ENCODE results near the gene NIM1K.

NIM1K gene

GRCh38 chr5:43227655-43228054 is 35.6 kb downstream of the NIM1K start:
- no peak overlapping the region for H3K4me3 ChIP-seq (ENCODE audit: low read depth, low read length)
- TF ChIP-seq, protein P1, sequence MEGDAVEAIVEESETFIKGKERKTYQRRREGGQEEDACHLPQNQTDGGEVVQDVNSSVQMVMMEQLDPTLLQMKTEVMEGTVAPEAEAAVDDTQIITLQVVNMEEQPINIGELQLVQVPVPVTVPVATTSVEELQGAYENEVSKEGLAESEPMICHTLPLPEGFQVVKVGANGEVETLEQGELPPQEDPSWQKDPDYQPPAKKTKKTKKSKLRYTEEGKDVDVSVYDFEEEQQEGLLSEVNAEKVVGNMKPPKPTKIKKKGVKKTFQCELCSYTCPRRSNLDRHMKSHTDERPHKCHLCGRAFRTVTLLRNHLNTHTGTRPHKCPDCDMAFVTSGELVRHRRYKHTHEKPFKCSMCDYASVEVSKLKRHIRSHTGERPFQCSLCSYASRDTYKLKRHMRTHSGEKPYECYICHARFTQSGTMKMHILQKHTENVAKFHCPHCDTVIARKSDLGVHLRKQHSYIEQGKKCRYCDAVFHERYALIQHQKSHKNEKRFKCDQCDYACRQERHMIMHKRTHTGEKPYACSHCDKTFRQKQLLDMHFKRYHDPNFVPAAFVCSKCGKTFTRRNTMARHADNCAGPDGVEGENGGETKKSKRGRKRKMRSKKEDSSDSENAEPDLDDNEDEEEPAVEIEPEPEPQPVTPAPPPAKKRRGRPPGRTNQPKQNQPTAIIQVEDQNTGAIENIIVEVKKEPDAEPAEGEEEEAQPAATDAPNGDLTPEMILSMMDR (IDR thresholded peaks at IDR 0.05; ENCODE audit: low read depth, low read length) = no peak; the same call in 1 of the 2 replicates

- TF ChIP-seq, protein P1 (IDR thresholded peaks at IDR 0.05; ENCODE audit: low read depth, low read length) = no peak
- no peak overlapping the region for H3K4me3 ChIP-seq (ENCODE audit: low read depth, low read length)
Observed at GRCh38 chr5:43230707-43231106, 38.7 kb downstream of the NIM1K start.

- TF ChIP-seq, protein P1 (IDR thresholded peaks at IDR 0.05; ENCODE audit: low read depth, low read length) = no peak
- no peak overlapping the region for H3K4me3 ChIP-seq (ENCODE audit: low read depth, low read length)
Observed at GRCh38 chr5:43231977-43232376, 40.0 kb downstream of the NIM1K start.

- TF ChIP-seq, protein P1 (IDR thresholded peaks at IDR 0.05; ENCODE audit: low read depth, low read length) = no peak
- H3K4me3 ChIP-seq (ENCODE audit: low read depth, low read length) = no peak overlapping the region
Observed at GRCh38 chr5:43232943-43233833, 41.2 kb downstream of the NIM1K start.

- no peak overlapping the region for H3K4me3 ChIP-seq (ENCODE audit: low read depth, low read length)
- TF ChIP-seq, protein P1 (IDR thresholded peaks at IDR 0.05; ENCODE audit: low read depth, low read length) = no peak
Observed at GRCh38 chr5:43233946-43234345, 41.9 kb downstream of the NIM1K start.

GRCh38 chr5:43236653-43237355 is 44.8 kb downstream of the NIM1K start:
- H3K4me3 ChIP-seq (ENCODE audit: low read depth, low read length) = no peak overlapping the region
- TF ChIP-seq, protein P1 (IDR thresholded peaks at IDR 0.05; ENCODE audit: low read depth, low read length) = no peak

GRCh38 chr5:43242196-43242595 is 50.2 kb downstream of the NIM1K start:
- H3K4me3 ChIP-seq (ENCODE audit: low read depth, low read length) = no peak overlapping the region
- TF ChIP-seq, protein P1 (IDR thresholded peaks at IDR 0.05; ENCODE audit: low read depth, low read length) = no peak

All from WI38 (cell line).